HG03103 (cell line): ENCODE data around the gene SOCS2.
"Not testable (repeated sequence)": the region's sequence is repeated elsewhere in the genome, so short reads cannot be mapped to it uniquely, and the experiment has no call there.

Source experiments
- ATAC-seq: cut with Tn5 transposase; IDR thresholded peaks from one replicate; pipeline ENCODE4 v1.9.1; 2021; ENCODE audit warnings: low read depth; ENCODE audit not compliant: unreplicated experiment

SOCS2 gene

GRCh38 chr12:93592641-93593406, 20.3 kb downstream of the SOCS2 start:
- no peak for ATAC-seq

DNA sequence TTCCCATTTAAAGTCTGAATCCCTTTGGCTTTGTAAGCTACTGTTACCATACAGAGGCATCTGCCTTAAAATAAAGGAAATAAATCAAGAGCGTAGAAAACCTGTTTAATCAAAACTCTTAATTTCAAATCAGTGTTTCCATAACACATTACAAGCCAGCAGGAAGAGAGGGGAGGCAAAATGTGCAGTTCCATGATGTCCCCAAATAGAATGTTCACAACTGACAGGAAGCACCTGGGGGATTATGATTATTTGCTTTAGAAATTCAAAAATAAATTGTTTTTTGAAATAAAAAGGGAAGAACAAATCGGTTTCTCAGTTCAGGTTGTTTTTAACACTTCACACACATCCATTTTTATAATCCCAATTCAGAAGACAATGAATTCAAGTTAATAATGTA, 21.4 kb downstream of the SOCS2 start:
- no peak for ATAC-seq

DNA sequence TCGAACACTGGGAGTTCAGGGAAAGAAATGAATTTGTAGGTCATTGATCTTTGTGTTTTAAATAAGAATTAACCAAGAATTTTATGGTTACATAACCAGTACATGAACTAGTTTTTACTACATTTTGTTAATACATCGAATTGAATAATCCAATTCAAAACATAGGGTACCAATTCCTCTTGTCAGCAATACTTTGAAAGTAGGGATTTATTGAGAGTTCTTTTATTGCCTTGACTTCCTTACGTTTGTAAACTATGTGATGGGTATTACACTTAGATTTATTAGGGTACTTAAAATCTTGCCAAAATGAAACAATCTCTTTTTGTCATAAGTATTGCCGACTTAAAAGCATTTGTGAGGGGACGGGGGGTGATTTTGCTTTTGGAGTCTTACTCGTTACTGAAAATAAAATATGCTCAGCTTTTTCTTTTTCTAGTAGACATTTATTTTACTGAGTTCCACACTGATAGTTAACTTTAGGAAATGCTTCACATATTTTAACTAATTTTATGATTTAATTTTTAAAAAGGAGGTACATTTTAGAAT, 22.4 kb downstream of the SOCS2 start:
- no peak for ATAC-seq

DNA sequence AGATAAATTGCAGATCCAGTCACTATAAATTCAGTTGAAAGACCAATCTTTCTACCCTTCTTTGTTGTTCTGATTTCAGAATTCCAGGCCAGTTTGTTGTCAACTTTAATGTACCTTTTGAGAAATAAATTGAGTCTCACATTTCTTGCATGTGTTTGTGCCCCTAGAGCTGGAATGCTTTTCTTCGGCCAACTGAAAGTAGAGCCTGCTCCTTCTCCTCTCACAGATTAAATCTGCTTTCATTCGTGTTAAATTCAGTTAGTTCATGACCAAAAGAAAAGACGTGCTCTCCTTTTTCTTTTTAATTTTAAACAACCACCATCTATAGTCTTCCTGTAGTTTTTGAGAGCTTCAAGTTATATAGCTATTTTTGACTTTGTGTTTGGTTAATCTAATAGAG, 22.9 kb downstream of the SOCS2 start:
- no peak for ATAC-seq

DNA sequence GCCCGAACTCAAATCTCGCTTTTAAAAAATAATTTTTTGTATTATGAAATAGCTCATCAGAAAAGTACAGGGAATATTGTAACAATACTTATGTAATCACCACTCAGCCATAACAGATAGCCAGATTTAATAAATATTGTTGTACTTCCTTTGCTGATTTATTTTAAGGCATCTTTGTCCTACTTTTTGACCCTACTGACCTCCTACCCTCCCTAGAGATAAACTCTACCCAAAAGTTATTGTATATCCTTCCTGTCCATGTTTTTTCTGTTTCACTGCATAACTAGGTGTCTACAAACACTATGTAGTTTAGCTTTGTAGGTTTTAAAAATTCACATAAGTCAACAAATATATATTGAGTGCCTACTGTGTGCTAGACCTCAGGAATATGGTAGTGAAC, 25.1 kb downstream of the SOCS2 start:
- ATAC-seq = no peak

DNA sequence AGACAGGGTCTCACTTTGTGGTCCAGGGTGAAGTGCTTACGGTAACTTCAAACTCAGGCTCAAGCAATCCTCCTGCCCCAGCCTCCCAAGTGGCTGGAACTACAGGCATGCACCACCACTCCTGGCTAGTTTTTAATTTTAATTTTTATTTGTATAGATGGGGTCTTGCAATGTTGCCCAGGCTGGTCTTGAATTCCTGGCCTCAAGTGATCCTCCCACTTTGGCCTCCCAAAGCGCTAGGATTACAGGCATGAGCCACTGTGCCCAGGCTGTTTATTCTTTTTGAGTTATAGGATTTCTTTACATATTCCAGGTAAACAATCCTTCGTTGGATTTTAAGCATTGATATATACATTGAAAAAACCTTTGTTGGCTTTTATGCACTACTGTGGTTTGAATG, 26.7 kb downstream of the SOCS2 start:
- ATAC-seq = no peak

DNA sequence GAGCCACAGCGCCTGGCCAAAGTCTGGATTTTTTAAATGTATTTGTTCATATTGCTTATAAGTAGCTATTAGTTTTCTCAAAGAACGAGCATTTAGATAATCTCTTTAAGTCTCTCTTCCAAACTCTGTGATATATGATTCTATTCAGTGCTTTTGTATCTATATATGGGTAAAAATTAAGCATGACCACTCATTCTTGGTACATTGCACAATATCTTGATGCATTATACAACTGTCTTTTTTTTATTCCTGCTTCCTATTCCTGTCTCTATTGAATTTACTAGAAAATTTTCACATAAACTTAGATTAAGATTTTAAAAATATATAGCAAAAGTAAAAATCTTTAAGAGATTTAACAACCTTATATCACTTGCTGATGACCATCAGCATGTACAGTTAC, 29.1 kb downstream of the SOCS2 start:
- no peak for ATAC-seq

GRCh38 chr12:93602897-93603668, 30.6 kb downstream of the SOCS2 start:
- no peak for ATAC-seq

GRCh38 chr12:93603762-93604161, 31.3 kb downstream of the SOCS2 start:
- ATAC-seq = no peak

DNA sequence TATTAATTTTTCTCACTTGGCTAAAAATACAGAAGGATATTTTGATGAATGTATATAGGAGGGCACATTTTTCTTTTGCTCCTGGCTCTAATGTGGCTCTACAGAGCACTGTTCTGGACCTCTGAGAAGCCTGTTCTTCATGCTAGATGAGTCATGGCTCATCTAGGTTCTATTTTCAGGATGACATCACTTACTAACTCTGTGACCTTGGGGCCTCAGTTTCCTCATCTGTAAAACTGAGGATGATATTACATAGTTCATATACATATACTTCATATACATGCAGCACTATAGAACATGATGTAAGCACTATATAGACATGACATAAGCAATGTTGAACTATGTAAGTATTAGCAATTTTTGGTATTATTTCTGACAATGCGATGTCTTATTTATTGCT, 35.8 kb downstream of the SOCS2 start:
- no peak for ATAC-seq

GRCh38 chr12:93609281-93610192, 37.1 kb downstream of the SOCS2 start:
- no peak for ATAC-seq

DNA sequence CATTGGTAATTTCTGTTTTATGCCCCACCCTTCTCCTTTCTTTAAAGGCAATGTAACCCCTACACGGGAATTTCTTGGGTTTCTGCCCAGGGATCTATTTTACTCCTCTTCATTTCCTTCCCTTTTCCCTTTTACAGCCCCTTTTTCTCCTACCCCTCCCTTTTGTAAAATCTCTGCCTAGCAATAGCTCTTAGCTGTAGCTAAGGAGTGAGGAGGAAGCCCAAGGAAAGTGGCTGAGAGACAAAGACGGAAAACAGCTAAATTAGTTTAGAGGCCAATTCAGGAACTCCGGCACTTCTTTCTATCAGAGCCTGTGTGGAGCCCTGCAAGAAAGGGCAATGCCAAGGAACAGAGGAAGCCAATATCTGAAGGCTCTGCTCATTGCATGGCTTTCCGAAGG, 40.3 kb downstream of the SOCS2 start:
- no peak for ATAC-seq

DNA sequence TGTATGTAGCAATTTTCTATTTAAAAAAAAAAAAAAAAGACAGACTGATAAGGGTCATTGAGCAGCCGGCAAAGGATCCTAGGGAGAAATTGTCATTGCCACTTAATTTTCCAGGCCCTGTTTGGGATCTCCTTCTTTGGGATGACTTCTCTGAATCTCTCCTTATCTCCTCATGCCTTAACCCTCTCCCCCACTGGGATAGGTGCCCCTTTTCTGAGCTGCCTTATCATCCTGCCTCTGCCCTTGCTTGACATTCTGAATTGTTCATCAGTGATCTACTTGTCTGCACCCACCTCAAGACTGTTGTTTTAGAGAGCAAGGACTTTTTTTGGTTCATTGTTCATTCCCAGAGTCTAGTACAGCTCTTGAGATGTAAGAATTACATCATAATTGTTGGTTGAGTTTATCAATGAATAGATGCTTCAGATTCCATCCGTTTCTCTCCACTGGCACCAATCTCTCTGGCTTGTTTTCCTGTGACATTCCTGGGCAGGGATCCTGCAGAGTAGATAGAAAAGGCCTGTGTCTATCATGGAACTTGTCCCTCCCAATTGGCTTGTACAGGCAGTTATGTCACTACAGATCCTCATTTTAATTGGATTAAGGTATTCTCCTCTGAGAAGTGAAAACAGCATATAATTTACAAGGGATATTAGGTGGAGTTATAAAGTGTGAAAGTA, 42.6 kb downstream of the SOCS2 start:
- no peak for ATAC-seq

DNA sequence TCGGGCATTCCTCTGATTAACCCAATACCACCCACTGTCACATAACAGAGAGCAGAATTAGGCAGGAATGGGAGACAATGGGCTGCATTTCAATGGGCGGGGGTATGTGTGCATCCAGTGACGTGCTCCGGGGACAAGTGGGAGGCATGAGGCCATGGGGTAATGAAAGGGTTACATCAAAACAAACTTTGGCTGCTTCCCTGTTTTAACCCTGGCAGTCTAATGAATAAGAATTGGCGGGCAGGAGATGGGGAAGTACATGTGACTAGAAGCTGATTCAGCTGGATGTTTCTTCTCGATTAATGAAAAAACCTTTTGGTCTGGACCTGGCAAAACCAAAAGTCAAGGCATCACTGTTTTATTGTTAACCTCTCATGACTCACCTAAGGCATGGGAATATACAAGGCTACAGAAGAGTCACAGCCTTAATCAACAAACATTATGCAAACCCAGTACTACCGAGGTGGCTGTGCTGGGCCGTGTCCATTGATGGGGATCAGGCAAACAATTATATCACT, 44.2 kb downstream of the SOCS2 start:
- ATAC-seq = no peak

DNA sequence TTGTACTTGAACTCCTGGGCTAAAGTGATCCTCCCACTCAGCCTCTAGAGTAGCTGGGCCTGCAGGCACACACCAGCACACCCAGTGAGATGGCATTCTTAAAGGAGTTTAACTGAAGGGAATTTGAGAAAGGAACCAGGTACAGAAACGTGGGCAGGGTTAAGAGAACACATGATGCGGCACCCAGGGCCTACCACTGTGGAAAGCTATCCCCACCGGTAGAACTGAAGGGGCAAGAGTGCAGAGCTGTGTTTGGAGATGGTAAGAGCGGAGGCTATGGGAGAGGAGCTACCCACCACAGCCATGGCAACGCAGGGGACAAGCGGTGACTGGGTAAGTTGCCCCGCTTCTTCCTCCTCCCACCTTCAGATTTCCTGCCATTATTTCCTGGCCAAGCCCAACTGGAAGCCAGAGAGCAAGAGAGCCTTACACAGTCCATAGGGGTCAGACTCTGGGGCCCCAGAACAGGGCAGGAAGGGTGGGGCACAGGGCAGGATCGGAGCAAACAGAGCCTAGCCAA, 46.5 kb downstream of the SOCS2 start:
- ATAC-seq = no peak

DNA sequence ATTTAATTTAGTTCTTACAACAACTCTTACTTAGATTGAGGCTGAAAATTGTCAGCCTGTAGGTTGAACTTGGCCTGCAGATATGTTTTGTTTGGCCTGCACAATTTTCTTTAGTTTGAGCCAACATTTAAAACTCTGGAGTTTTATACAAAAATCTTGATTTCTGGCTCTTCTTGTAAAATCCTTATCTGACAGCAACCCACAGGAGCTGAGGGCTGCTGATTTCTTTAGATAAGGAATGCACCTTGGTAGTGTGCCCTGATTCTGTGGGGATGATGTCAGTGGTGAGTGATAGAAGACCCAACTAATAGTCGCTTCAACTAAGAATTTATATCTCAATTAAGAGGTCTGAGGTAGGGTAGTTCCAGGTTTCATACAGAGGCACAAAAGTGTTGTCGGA, 49.5 kb downstream of the SOCS2 start:
- no peak for ATAC-seq

GRCh38 chr12:93622485-93622884, 50.0 kb downstream of the SOCS2 start:
- ATAC-seq = no peak

DNA sequence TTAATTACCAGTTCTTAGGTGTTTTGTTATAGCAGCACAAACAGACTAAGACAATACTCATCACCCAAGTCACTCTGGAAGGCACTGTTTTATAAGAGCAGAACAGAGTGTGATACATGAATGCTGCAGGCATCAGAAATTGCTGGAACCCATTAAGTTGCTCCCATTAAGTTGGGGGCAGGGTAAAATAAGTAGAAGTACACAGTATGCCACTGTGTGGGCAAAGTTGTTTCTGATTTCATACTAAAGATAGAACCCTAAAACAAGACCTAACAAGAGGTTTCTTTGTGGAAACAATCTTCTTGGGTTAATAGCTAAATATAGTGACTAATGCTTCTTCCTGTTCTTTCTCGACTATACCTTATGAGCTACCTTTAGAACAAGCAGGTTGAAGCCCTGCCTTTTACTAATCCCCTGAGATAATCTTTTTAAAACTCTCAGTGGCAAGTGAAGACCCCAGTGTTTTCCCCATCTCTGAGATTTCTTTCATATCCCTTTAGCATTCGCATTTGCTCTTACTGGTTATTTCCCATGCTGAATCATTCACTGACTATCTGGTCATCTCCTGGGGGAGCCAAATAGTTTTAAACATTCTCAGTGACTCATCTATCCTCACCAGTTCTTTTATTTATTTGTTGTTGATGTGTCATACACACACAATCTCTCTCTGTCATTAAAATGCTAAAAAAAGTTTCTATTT, 52.3 kb downstream of the SOCS2 start:
- peak; percentile 54 for ATAC-seq

DNA sequence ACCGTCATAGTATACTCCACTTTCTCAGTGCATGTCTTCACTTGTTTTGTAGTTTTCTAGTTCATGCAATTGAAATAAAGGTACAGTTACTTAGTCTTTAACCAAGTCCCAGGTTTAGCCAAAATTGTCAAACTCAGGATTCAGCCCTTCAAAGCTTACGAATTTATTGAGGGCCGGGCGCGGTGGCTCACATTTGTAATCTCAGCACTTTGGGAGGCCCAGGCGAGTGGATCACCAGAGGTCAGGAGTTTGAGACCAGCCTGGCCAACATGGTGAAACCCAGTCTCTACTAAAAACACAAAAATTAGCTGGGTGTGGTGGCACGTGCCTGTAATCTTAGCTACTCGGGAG, 52.8 kb downstream of the SOCS2 start:
- ATAC-seq = not testable (repeated sequence)
